Left renal pelvis (tissue), 4 donors: ENCODE results near the gene VKORC1L1. TPM values are rescaled to one million over a fixed set of nuclear protein-coding genes. Genes with fewer than 3 reads are reported as not detected.
A peak's percentile ranks its signal among the peaks of the same experiment; 100 is the strongest.
"Not testable (repeated sequence)": the region's sequence is repeated elsewhere in the genome, so short reads cannot be mapped to it uniquely, and the experiment has no call there.

ENCODE experiments used
- DNase-seq, 4 donors: peaks; one replicate each; pipeline ENCODE4 v3.0.0-alpha.2; 2013; ENCODE audit warnings: low read depth in 4 of 4, low spot score in 3 of 4
- polyA plus RNA-seq, 4 donors: library from polyadenylated mRNA; unstranded; fragments of 120-200 nt; gene quantifications; one replicate each; pipeline ENCODE4 v1.2.1, GENCODE V29; 2013; ENCODE audit not compliant: insufficient read length in 4 of 4

The VKORC1L1 gene
- polyA plus RNA-seq, 4 donors, result 32.4 to 39.7 (median 34.8) TPM

DNA sequence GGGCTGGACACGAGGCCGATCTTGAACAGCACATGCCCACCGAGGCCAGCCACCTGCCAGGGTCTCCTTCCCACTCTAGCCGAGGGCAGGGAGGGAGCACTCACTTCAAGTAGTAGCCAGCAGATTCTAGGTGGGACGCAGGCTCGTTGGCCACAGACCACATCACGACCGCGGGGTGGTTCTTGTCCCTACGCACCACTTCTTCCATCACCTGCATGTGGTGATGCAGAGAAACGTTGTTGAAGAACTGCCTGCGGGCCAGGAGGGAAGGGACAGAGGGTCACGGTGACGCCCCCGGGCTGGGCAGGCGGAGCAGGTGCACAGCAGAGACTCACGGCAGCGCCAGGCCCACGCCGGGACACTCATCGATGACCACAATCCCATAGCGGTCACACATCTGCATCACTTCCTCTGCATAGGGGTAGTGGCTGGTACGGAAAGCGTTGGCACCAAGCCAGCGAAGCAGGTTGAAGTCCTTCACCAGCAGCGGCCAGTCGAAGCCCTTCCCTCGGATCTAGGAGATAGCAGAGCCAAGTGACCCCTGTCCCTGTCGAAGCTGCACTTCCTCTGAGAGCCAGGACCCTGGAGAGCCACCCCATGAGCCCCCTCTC, 101.4 kb downstream of the VKORC1L1 start:
- no peak for DNase-seq

DNA sequence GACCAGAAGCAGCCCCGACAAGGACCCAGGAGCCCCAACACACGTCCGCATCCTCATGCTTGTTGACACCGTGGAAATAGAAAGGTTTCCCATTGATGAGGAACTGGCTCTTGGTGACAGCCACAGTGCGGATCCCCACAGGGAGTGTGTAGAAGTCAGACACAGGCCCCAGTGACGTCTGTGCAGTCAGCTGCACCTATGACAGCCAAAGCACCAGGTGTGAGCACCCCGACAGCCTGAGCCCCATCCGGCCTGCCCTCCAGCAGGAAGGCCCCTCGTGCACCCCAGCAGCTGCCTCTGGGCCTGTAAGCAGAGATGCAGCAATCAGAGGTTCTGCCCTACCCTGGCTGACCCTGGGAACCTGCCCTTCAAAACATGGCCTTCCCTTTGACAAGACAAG, 102.0 kb downstream of the VKORC1L1 start:
- DNase-seq, result no peak

DNA sequence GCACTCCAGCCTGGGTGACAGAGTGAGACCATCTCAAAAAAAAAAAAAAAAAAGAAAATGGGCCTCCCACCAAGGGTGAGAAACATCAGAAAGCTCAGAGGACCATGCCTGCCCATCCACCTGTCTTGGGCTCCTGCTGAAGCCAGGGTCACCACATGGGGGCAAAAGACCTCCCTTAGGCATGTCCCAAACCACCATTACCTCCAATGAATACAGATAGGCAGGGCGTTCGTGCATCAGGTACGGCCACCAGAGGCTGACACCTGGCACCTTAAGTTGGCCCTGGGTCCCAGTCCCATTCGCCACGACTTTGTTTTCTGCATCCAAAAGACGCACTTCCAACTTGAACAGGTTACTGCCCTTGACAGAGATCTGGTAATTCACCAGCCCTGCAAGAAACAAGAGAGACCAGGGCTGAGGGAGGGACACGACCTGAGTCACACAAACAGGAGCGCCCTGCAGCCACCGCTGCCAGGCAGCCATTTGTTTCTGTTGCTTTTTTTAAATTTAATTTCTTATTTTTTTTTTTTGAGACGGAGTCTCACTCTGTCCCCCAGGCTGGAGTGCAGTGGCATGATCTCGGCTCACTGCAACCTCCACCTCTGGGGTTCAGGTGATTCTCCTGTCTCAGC, 103.1 kb downstream of the VKORC1L1 start:
- no peak for DNase-seq

DNA sequence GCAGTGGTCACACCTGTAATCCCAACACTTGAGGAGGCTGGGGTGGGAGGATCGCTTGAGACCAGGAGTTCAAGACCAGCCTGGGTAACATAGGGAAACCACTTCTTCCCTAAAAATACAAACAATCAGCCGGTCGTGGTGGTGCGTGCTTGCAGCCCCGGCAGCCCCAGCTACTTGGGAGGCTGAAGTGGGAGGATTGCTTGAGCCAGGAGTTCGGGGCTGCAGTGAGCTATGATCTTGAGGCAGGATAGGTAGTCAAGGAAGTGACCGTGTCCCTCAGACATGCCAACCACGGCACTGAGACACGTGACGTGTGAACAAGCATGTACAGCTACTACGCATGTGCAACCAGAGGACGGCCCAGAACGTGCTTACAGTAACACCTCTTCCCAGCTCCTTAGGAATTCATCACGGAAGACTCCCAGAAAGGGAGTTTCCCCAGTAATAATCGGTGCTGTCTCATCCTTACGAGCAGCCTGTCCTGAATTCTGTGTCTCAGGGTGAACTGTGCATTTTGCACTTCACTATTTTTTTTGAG, 103.9 kb downstream of the VKORC1L1 start:
- no peak for DNase-seq

DNA sequence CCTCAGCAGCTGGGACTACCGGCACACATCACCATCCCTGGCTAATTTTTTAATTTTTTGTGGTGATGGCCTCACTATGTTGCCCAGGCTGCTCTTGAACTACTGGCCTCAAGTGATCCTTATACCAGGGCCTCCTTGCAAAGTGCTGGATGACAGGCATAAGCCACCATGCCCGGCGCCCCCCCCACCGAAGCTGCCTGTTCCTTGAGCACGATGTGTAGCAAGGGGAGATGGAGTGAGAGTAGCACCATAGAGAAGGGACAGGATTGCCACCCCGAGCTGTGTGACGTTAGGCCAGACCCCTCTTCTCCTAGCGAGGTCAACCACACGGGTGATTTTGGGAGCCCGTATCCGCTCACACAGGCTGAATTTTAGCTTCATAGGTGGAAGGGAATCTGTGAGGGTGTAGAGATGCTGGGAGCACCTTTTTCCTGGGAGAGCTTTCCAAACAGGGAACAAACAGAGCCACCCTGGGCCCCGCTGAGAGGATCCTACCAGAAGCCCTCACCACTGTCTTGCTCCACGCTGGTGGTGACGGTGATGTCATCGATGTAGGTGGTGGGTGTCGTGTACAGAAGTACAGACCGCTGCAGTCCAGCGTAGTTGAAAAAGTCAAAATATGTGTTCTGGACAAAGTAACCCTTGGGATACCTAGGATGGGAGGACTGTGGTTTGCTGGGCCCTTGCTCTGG, 106.2 kb downstream of the VKORC1L1 start:
- no peak for DNase-seq

DNA sequence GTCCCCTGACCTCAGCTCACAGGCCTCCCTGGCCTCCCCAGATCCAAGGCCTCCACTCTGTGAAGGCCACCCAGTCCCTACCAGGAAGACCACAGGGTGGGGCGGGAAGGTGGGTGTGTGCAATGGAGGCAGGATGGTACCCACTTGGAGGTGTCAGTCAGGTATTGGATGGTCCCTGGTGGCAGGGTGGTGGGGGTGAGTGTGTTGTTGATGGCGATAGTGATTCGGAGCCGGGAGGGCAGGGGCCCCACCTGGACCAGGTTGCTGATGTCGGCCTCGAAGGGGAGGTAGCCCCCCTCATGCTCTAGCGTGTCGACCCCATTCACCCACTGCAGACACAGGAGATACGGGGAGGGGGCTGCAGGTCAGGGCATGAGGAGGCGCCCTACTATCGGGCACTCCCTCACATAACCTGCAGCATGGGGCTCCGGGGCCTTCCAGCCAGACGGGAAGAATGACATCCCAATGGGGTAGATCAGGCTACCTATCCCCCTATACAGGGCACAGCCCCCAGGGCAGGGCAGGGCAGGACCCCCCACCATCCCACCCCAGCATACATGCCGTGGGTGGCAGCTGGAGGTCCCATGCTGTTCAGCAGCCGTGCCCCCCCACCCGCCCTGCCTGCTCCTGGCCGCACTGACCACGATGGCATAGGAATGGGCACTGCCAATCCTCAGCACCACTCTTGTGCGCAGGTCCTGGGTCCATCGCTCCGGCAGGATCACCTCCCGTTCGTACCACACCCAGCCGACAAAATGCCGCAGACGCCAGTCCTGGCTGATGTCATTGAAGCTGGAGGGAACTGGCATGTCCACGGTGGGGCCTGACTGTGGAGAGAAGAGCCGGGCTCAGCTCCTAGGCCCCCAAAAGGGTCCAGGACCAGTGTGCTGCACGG, 107.0 kb downstream of the VKORC1L1 start:
- no peak for DNase-seq

DNA sequence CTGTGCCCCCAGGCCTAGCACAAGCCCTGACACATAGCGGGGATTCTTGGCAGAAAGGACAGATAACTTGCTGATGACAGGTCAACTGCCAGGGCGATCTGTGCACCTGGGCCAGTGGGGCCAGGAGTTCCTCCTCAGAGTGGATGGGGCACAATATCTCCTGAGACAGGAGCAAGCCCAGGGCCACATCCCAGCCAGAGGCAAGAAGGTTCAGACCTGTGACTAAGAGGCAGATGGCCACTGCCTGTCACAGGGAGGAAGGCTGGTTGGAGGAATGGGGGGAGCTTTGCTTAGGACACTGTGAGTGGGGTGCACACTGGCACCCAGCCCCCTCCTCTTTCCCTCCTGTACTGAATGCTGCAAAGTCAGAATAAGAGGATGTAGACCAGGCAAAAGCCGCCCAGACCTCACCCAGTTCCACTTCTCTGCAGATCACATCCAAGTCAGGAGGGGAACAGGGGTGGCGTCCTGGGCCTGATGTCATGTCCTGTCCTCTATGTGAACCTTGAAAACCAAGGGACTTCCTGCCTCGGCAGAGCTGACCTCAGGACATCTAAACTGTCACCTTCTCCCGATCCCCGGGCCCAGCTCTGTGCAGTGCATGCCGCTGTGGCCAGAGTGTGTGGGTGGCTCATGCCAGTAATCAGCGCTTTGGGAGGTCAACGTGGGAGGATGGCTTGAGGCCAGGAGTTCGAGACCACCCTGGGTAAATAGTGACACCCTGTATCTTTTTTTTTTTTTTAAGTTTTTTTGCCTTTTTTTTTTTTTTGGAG, 107.8 kb downstream of the VKORC1L1 start:
- no peak for DNase-seq

DNA sequence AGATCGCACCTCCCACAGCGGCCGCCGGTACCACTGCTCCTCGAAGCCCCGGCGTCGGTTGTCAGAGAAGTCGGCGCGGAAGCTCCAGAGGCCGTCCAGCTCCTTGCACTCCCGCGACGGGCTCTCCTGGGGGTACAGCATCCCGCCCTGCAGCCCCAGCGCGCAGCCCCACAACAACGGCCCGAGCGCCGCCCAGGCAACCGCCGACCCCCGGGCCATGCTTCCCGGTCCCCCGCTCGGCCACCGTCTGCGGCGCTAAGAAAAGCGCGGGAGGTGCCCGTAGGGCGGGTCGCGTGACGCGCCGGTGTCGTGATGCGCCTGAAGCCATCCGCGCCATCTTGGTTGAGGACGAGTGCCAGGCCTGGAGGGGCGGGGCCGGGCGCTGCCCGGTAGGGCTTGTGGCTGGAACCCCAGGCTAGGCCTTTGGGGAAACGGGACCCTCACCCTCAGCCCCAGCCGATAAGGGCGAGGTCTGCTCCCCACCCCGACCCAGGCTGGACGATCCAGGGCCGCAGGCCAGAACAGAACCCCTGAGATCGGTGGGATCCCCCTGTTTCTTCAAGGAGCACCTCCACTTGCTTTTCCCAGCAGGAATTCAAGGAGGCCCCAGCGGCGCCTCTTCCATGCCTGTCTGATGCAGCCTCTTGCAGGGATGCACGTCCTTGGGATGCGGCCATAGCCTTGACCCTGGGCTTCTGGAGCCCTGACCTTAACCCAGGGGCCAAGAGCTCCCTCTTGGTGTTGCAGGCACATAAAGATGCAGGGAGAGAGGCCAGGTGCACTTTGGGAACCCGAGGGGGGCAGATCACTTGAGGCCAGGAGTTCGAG, 109.3 kb downstream of the VKORC1L1 start, which contains the start of gene GUSB:
Gene GUSB (minus strand): TSS at position 249 of the 828 bp plus-strand sequence. CDS start 30 bp downstream, at position 219.
- DNase-seq, result peak; percentile 79 to 87 (median 80)

DNA sequence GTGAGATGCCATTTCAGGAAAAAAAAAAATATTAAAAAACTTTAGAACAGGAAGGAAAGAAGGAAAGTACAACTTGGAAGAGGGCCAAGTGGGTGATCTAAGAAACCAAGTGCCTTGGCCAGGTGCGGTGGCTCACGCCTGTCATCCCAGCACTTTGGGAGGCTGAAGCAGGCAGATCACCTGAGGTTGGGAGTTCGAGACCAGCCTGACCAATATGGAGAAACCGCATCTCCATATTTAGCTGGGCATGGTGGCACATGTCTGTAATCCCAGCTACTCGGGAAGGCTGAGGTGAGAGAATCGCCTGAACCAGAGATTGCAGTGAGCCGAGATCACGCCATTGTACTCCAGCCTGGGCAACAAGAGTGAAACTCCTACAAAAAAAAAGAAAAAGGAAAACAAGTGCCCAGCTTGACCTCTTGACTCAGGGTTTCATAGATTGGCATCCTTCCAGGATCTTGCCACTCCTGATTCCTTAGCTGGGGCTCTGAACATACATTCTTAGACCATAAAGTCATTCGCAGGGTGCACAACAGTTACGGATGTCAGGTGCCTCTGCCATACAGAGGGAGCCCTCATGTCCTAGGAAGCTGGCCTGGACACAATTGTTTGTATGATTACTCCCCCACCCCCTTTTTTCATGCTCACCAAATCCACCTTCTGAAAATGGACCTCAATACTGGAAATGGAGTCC, 111.2 kb downstream of the VKORC1L1 start:
- no peak for DNase-seq

DNA sequence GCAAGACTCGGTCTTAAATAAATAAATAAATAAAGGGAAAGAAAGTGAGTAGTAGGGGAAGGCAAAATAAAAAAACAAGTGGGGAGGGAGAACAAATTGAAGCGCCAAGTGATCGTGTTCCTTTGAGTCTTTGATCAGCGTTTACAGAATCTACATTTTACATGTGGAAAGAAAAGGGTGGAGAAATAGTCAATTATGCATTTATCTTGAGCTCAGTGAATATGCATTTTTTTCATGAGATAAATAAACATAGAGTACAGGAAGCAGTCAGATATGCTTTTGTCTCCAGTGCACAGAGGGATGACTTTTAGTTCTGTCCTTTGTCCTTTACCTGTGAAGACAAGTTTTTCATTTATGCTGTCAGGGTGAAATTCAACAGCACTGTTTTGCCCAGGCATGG, 115.2 kb downstream of the VKORC1L1 start:
- no peak for DNase-seq

DNA sequence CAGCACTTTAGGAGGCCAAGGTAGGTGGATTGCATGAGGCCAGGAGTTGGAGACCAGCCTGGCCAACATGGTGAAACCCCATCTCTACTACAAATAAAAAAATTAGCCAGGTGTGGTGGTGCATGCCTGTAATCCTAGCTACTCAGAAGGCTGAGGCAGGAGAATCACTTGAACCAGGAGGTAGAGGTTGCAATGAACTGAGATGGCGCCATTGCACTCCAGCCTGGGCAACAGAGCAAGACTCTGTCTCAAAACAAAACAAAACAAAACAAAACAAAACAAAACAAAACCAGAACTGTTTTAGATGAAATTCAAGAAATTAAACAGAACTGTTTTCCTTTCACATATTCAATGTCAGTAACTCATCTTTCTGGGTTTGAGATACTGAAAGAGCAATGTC, 115.6 kb downstream of the VKORC1L1 start:
- DNase-seq, result not testable (repeated sequence)

DNA sequence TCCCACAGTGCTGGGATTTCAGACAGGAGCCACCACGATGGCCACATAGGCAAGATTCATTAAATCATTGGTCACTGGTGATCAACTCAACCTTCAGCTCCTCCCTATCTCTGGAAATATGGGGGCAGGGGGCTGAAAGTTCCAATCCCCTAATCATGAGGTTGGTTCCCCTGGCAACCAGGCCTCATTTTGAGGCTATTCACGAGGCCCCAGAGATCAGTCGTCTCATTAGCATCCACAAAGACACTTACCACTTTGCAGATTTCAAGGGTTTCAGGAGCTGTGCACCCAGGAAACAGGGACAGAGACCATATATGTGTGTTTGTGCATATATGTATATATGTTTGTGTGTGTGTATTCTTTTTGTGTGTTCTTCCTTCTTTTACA, 116.8 kb downstream of the VKORC1L1 start:
- no peak for DNase-seq

DNA sequence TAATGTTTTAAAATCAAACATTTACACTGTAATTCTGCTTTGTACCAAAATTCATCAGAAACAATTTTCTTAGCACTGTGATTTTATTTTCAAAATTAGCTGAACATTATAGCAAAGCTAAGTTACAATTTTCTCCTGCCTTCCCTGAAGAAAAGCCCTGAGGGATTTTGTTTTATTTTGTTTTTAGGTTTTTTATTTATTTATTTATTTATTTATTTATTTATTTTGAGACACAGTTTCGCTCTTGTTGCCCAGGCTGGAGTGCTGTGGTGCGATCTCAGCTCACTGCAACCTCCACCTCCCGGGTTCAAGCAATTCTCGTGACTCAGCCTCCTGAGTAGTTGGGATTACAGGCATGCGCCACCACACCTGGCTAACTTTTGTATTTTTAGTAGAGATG, 119.0 kb downstream of the VKORC1L1 start:
- DNase-seq, result not testable (repeated sequence)

DNA sequence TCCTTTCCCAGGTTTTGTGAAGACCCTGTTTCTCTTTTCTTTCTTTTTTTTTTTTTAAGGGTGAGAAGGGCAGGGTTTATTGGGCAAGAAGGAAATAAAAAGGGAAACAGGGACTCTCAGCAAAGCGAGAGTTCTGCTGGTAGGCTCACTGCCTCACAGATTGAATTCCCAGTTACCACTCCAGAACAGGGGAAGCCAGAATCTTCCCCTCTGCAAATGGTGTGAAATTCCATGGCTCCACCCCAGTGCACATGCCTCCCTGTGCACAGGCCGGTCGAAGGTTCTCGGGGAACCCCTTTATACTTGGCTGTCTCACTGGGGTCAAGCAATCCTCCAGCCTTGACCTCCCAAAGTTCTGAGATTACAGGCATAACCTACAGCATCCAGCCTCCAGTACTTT, 119.7 kb downstream of the VKORC1L1 start:
- no peak for DNase-seq

DNA sequence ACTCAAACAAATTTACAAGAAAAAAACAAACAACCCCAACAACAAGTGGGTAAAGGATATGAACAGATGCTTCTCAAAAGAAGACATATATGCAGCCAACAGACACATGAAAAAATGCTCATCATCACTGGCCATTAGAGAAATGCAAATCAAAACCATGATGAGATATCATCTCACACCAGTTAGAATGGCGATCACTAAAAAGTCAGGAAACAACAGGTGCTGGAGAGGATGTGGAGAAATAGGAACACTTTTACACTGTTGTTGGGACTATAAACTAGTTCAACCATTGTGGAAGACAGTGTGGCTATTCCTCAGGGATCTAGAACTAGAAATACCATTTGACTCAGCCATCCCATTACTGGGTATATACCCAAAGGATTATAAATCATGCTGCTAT, 122.1 kb downstream of the VKORC1L1 start:
- DNase-seq, result not testable (repeated sequence)

DNA sequence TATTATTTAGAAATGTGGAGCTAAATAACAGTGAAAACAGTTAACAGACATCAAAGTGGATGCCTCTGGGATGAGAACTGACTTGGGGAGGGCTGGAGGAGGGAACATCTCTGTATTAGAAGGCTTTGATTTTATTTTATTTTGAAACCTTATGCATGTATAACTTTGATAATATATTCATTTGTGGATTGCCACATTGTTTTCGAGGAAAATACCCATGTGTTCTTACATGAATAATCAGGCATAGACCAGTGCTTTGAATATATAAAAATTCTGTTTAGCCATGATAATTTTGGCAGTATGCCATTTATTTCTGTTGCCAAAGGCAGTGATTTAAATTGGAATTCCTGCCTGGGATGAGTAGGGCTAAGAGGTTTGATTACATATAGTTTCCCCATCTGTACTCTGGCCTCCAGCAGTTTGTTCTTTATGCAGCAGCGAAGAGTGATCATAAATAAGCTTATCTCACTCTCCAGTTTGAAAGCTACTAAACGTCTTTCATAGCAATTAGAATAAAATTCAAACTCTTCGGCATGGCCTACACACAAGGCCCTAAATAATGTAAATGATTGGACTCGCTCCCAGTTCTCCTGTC, 128.0 kb downstream of the VKORC1L1 start:
- not testable (repeated sequence) for DNase-seq

DNA sequence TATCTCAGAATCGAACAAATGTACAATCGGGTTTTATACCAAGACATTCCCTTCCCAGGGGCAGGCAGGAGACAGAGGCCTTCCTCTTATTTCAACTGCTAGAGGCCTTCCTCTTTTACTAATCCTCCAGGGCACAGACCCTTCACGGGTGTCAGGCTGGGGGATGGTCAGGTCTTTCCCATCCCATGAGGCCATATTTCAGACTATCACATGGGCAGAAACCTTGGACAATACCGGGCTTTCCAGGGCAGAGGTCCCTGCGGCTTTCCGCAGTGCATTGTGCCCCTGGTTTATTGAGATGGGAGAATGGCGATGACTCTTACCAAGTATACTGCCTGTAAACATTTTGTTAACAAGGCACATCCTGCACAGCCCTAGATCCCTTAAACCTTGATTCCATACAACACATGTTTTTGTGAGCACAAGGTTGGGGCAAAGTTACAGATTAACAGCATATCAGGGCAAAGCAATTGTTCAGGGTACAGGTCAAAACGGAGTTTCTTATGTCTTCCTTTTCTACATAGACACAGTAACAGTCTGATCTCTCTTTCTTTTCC, 132.3 kb downstream of the VKORC1L1 start:
- DNase-seq, result not testable (repeated sequence)

DNA sequence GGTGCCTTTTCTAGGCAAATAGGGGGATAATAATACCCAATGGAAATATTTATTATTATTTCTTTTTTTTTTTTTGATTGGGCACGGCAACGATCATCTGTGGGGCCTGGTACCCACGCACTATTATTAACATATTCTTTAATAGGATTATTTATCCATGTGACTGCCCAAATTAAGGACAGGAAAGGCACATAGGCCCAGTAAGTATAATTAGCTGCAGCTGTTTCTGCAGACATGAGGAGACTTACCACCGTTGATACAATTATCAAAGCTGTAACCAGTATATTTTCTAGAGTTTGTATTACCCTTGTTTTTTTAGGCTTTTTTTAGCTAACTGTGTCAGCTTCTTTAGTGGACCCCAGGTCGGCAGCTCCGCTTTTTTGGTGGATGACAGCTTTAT, 134.4 kb downstream of the VKORC1L1 start:
- DNase-seq, result no peak
